ENCODE measurements around the gene PCDHA12.
"Not testable (repeated sequence)": the region's sequence is repeated elsewhere in the genome, so short reads cannot be mapped to it uniquely, and the experiment has no call there.

Gene PCDHA12

GRCh38 chr5:140870221-140871201, 4.6 kb upstream of the PCDHA12 start:
- no peaks in the 10 kb centered on the region for H3K9me3 ChIP-seq (ENCODE audit: low read length)
- no peaks in the 10 kb centered on the region for H3K36me3 ChIP-seq (ENCODE audit: insufficient read depth, low read length)
- H3K9me2 ChIP-seq (ENCODE audit: low read depth, low read length): no peaks in the 10 kb centered on the region
- H3K4me1 ChIP-seq (ENCODE audit: insufficient read depth, low read length, severe bottlenecking): no peaks in the 10 kb centered on the region
- H3F3A ChIP-seq (ENCODE audit: insufficient read depth, low read length): no peaks in the 10 kb centered on the region
- no peak overlapping the region for H3K4me3 ChIP-seq (ENCODE audit: low read depth, low read length, poor library complexity, severe bottlenecking)
- H3K9ac ChIP-seq (ENCODE audit: low read length): no peak overlapping the region
- no peaks in the 10 kb centered on the region for H4K20me1 ChIP-seq (ENCODE audit: insufficient read depth, low read length)
- no peak overlapping the region for H3K27ac ChIP-seq (ENCODE audit: low read depth, low read length, poor library complexity, severe bottlenecking)
- no peak overlapping the region for H2AFZ ChIP-seq (ENCODE audit: low read length)
- TF ChIP-seq CTCF (IDR thresholded peaks at IDR 0.05; ENCODE audit: low read length) (no peak), EZH2 (IDR thresholded peaks at IDR 0.05; ENCODE audit: borderline replicate concordance, low read length) (no peak)
- no peaks in the 10 kb centered on the region for H3K79me2 ChIP-seq (ENCODE audit: insufficient read depth, low read length)
- H3K4me2 ChIP-seq (ENCODE audit: low read length): no peak overlapping the region
- no peaks in the 10 kb centered on the region for H3K27me3 ChIP-seq (ENCODE audit: insufficient read depth, low read length)

- H3K4me2 ChIP-seq (ENCODE audit: low read length); H3K4me1 ChIP-seq (ENCODE audit: insufficient read depth, low read length, severe bottlenecking); H3K4me3 ChIP-seq (ENCODE audit: low read depth, low read length, poor library complexity, severe bottlenecking); H3K9me2 ChIP-seq (ENCODE audit: low read depth, low read length); H3K27ac ChIP-seq (ENCODE audit: low read depth, low read length, poor library complexity, severe bottlenecking); H3K79me2 ChIP-seq (ENCODE audit: insufficient read depth, low read length); H2AFZ ChIP-seq (ENCODE audit: low read length); H3F3A ChIP-seq (ENCODE audit: insufficient read depth, low read length); H3K9me3 ChIP-seq (ENCODE audit: low read length); H3K9ac ChIP-seq (ENCODE audit: low read length); H3K36me3 ChIP-seq (ENCODE audit: insufficient read depth, low read length); H3K27me3 ChIP-seq (ENCODE audit: insufficient read depth, low read length); H4K20me1 ChIP-seq (ENCODE audit: insufficient read depth, low read length): not testable (repeated sequence)
Observed at GRCh38 chr5:140876541-140877261, 1.6 kb downstream of the PCDHA12 start.

GRCh38 chr5:140877262-140877581, 2.1 kb downstream of the PCDHA12 start:
- H4K20me1 ChIP-seq (ENCODE audit: insufficient read depth, low read length): no peaks in the 10 kb centered on the region
- no peak for TF ChIP-seq EZH2 (IDR thresholded peaks at IDR 0.05; ENCODE audit: borderline replicate concordance, low read length)

GRCh38 chr5:140881889-140882590, 6.9 kb downstream of the PCDHA12 start, which contains the start of gene PCDHA13:
TSS of gene PCDHA13 (plus strand) at chr5:140882124. CDS start at chr5:140882269, 145 bp downstream.
- H2AFZ ChIP-seq (ENCODE audit: low read length): no peak within 1 kb of the TSS
- no peaks in the 10 kb centered on the region for H3K4me1 ChIP-seq (ENCODE audit: insufficient read depth, low read length, severe bottlenecking)
- no peaks in the 10 kb centered on the region for H3K9me3 ChIP-seq (ENCODE audit: low read length)
- no peak within 1 kb of the TSS for H3K4me3 ChIP-seq (ENCODE audit: low read depth, low read length, poor library complexity, severe bottlenecking)
- no peaks in the 10 kb centered on the region for H3K9me2 ChIP-seq (ENCODE audit: low read depth, low read length)
- H3K27ac ChIP-seq (ENCODE audit: low read depth, low read length, poor library complexity, severe bottlenecking): no peak within 1 kb of the TSS
- H3K36me3 ChIP-seq (ENCODE audit: insufficient read depth, low read length): no peaks in the 10 kb centered on the region
- no peak for TF ChIP-seq CTCF (IDR thresholded peaks at IDR 0.05; ENCODE audit: low read length)
- TF ChIP-seq EZH2 (IDR thresholded peaks at IDR 0.05; ENCODE audit: borderline replicate concordance, low read length): no peak
- H4K20me1 ChIP-seq (ENCODE audit: insufficient read depth, low read length): no peaks in the 10 kb centered on the region
- no peak within 1 kb of the TSS for H3K4me2 ChIP-seq (ENCODE audit: low read length)
- no peaks in the 10 kb centered on the region for H3K27me3 ChIP-seq (ENCODE audit: insufficient read depth, low read length)
- H3F3A ChIP-seq (ENCODE audit: insufficient read depth, low read length): no peaks in the 10 kb centered on the region
- H3K9ac ChIP-seq (ENCODE audit: low read length): no peak within 1 kb of the TSS
- no peaks in the 10 kb centered on the region for H3K79me2 ChIP-seq (ENCODE audit: insufficient read depth, low read length)

More at GRCh38 chr5:140877262-140877581, 2.1 kb downstream of the PCDHA12 start:
- Histone ChIP-seq H3K4me3 (ENCODE audit: low read depth, low read length, poor library complexity, severe bottlenecking) (no peak overlapping the region), H3K79me2 (ENCODE audit: insufficient read depth, low read length) (no peaks in the 10 kb centered on the region), H3F3A (ENCODE audit: insufficient read depth, low read length) (no peaks in the 10 kb centered on the region), H3K9me3 (ENCODE audit: low read length) (no peaks in the 10 kb centered on the region), H3K4me2 (ENCODE audit: low read length) (no peak overlapping the region), H3K27me3 (ENCODE audit: insufficient read depth, low read length) (no peaks in the 10 kb centered on the region), H2AFZ (ENCODE audit: low read length) (no peak overlapping the region), H3K36me3 (ENCODE audit: insufficient read depth, low read length) (no peaks in the 10 kb centered on the region), H3K27ac (ENCODE audit: low read depth, low read length, poor library complexity, severe bottlenecking) (no peak overlapping the region), H3K9me2 (ENCODE audit: low read depth, low read length) (no peaks in the 10 kb centered on the region), H3K4me1 (ENCODE audit: insufficient read depth, low read length, severe bottlenecking) (no peaks in the 10 kb centered on the region), H3K9ac (ENCODE audit: low read length) (no peak overlapping the region)
